Measurements from ENCODE around the gene RIN3. TPM values are rescaled to one million over a fixed set of nuclear protein-coding genes. Genes with fewer than 3 reads are reported as not detected.

Gene RIN3
- total RNA-seq, 1 donor from 2014 or later, result 12.7 TPM

DNA sequence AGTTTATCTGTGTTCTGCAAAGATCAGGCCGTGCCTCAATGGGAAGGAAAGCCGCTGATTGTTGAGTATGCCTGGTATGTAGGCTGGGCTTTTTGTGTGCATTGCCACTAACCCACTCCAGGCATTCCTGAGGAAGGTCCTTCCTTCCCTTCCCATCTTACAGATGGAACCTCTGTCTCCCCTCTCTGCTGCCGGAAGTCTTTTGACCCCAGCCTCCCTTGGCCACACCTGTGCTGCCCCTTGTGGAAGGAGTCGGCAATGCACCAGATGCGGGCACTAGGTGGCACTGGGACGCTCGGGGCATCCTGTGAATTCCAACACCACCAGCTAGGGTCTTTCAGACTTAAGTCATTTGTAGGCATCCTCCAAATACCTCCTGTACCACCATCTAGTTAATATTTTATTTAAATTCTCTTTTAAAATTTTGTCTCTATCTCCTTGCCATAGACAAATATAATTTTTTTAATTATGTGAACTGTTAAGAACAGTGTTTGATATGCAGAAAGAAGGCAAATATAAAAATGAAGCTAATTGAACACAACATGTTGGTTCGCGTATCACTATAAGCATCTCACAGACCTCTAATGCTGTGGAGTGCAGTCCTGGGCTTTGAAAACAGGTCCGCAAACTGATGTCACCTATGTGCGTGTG, 99.6 kb downstream of the RIN3 start:
- H3K27ac Mint-ChIP-seq (ENCODE audit: unreplicated experiment), result no peak overlapping the region
- peak; percentile 54 for DNase-seq (ENCODE audit: low read depth, low spot score)
- peak; percentile 64 for TF ChIP-seq CTCF (conservative IDR thresholded peaks at IDR 0.05)
- peaks cover 4% of the 10 kb centered on the region for H3K4me1 Mint-ChIP-seq
- no peak overlapping the region for H3K4me3 Mint-ChIP-seq
- H3K9me3 Mint-ChIP-seq, result no peaks in the 10 kb centered on the region
- H3K36me3 Mint-ChIP-seq (ENCODE audit: low read depth), result peaks cover 4% of the 10 kb centered on the region
- no peaks in the 10 kb centered on the region for H3K27me3 Mint-ChIP-seq (ENCODE audit: low read depth)

DNA sequence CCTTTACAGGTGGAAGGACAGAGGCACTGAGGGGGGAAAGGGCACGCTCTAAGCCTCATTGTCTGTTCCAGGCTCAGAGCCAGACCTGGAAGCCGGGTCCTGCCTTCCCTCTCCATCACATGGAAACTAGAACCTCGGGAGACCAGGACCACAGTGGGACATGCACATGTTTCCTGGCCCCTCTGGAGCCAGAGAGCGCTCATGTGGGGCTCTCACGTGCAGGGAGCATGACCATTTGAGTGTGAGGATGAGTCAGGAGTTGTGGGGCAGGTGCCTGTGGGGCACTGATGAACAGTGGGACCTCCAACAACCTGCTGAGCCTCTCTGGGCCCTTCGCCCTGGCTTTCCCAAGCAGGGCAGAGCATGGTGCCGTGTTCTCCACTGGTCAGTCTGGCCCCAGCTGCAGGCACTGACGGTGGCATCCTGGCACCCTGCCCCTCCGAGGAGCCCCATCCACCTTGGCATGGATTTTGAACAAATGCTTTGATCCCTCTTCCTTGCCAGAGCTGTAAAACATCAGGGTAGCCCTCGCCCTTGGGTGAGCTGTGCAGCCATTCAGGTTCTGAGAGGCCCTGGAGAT, 100.2 kb downstream of the RIN3 start:
- H3K27ac Mint-ChIP-seq (ENCODE audit: unreplicated experiment), result no peak overlapping the region
- H3K9me3 Mint-ChIP-seq, result no peaks in the 10 kb centered on the region
- TF ChIP-seq CTCF (conservative IDR thresholded peaks at IDR 0.05), result no peak
- no peaks in the 10 kb centered on the region for H3K27me3 Mint-ChIP-seq (ENCODE audit: low read depth)
- H3K36me3 Mint-ChIP-seq (ENCODE audit: low read depth), result peaks cover 4% of the 10 kb centered on the region
- H3K4me1 Mint-ChIP-seq, result peaks cover 4% of the 10 kb centered on the region
- no peak overlapping the region for H3K4me3 Mint-ChIP-seq
- no peak for DNase-seq (ENCODE audit: low read depth, low spot score)

DNA sequence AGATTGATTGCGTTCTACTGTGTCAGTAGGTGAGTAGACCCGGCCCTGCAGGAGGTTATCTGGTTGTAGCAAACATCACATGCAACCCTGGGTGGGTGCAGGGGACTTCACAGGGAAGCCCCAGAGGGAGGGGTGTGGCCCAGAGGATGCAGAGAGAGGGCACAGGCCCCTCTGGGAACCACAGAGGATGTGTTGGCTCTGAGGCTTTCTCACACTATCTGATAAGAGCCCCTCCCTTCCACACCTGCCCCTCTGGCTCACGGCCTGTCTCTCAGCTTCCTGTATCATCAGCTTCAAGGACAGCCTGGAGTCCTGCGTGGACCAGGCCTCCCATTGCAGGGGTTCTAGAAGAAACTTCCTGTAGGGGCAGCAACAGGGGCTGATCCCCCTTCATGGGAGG, 101.9 kb downstream of the RIN3 start:
- H3K36me3 Mint-ChIP-seq (ENCODE audit: low read depth), result peaks cover 4% of the 10 kb centered on the region
- no peaks in the 10 kb centered on the region for H3K27me3 Mint-ChIP-seq (ENCODE audit: low read depth)
- no peak for DNase-seq (ENCODE audit: low read depth, low spot score)
- peaks cover 4% of the 10 kb centered on the region for H3K4me1 Mint-ChIP-seq
- no peak overlapping the region for H3K27ac Mint-ChIP-seq (ENCODE audit: unreplicated experiment)
- H3K9me3 Mint-ChIP-seq, result no peaks in the 10 kb centered on the region
- H3K4me3 Mint-ChIP-seq, result no peak overlapping the region
- no peak for TF ChIP-seq CTCF (conservative IDR thresholded peaks at IDR 0.05)

DNA sequence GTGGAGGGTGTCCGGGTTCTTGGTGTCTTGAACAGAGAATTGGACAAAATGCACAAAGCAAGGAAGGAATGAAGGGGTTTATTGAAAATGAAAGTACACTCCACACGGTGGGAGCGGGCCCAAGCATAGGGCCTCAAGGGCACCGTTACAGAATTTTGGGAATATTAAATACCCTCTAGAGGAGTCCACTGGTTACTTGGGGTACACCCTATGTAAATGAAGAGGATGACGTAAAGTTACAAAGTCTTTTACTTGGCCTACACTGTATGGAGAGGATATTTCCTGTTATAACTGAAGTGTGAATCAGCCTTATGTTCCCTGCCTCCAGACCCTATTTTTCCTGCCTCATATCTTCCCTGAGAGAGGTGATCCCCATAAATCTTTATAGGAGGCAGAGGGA, 102.6 kb downstream of the RIN3 start:
- H3K36me3 Mint-ChIP-seq (ENCODE audit: low read depth), result peaks cover 4% of the 10 kb centered on the region
- H3K4me1 Mint-ChIP-seq, result peaks cover 4% of the 10 kb centered on the region
- H3K4me3 Mint-ChIP-seq, result no peak overlapping the region
- TF ChIP-seq CTCF (conservative IDR thresholded peaks at IDR 0.05), result no peak
- no peak overlapping the region for H3K27ac Mint-ChIP-seq (ENCODE audit: unreplicated experiment)
- H3K27me3 Mint-ChIP-seq (ENCODE audit: low read depth), result no peaks in the 10 kb centered on the region
- DNase-seq (ENCODE audit: low read depth, low spot score), result no peak
- peaks cover under 1% of the 10 kb centered on the region for H3K9me3 Mint-ChIP-seq

- TF ChIP-seq CTCF (conservative IDR thresholded peaks at IDR 0.05), result no peak
- Mint-ChIP-seq H3K9me3 (peaks cover 5% of the 10 kb centered on the region), H3K4me1 (peaks cover 4% of the 10 kb centered on the region), H3K36me3 (ENCODE audit: low read depth) (peaks cover 9% of the 10 kb centered on the region), H3K27me3 (ENCODE audit: low read depth) (no peaks in the 10 kb centered on the region), H3K27ac (ENCODE audit: unreplicated experiment) (no peak overlapping the region), H3K4me3 (no peak overlapping the region)
- no peak for DNase-seq (ENCODE audit: low read depth, low spot score)
These were observed 104.0 kb downstream of the RIN3 start for GRCh38 chr14:92617581-92617980.

All from neural crest cell (in vitro differentiated cells).